Trophoblast cell (in vitro differentiated cells and primary cell): ENCODE results near the gene GMPPA.

Experiments
- DNase-seq, 2 donors: peaks; one replicate each; pipeline ENCODE4 v3.0.0-alpha.2; 2016
- H2AFZ ChIP-seq: 2 replicates; pipeline ENCODE4 v1.6.1; 2013; ENCODE audit warnings: low read length, moderate library complexity, mild to moderate bottlenecking; ENCODE audit not compliant: insufficient read depth, poor library complexity
- H2AK5ac ChIP-seq: 2 replicates; pipeline ENCODE4 v1.6.1; 2013; ENCODE audit warnings: mild to moderate bottlenecking, low read length
- H2BK120ac ChIP-seq: 2 replicates; pipeline ENCODE4 v1.6.1; 2013; ENCODE audit warnings: low read length, mild to moderate bottlenecking, moderate library complexity; ENCODE audit not compliant: insufficient read depth, poor library complexity
- H2BK12ac ChIP-seq: 2 replicates; pipeline ENCODE4 v1.6.1; 2013; ENCODE audit warnings: mild to moderate bottlenecking, low read length, moderate library complexity
- H2BK5ac ChIP-seq: 2 replicates; pipeline ENCODE4 v1.6.1; 2013; ENCODE audit warnings: low read length, low read depth, moderate library complexity, mild to moderate bottlenecking; ENCODE audit not compliant: poor library complexity
- H3K14ac ChIP-seq: 2 replicates; pipeline ENCODE4 v1.6.1; 2013; ENCODE audit warnings: mild to moderate bottlenecking, low read length
- H3K18ac ChIP-seq: 2 replicates; pipeline ENCODE4 v1.6.1; 2013; ENCODE audit warnings: mild to moderate bottlenecking, low read length
- H3K23ac ChIP-seq: 2 replicates; pipeline ENCODE4 v1.6.1; 2013; ENCODE audit warnings: low read length
- H3K27ac ChIP-seq: 2 replicates; pipeline ENCODE4 v1.5.1; 2013; ENCODE audit warnings: low read depth, mild to moderate bottlenecking, inconsistent platforms, low read length, moderate library complexity
- H3K27me3 ChIP-seq: 2 replicates; pipeline ENCODE4 v1.6.1; 2013; ENCODE audit warnings: inconsistent platforms, mild to moderate bottlenecking, low read length, moderate library complexity; ENCODE audit not compliant: insufficient read depth
- H3K36me3 ChIP-seq, 2 experiments: 1 replicate in 1 of 2; 2 replicates in 1 of 2; pipeline ENCODE4 v1.6.1; 2013; ENCODE audit warnings: low read length in 2 of 2, mild to moderate bottlenecking in 2 of 2, moderate library complexity in 1 of 2; ENCODE audit not compliant: insufficient read depth in 2 of 2, control insufficient read depth in 1 of 2
- H3K4ac ChIP-seq: 2 replicates; pipeline ENCODE4 v1.6.1; 2013; ENCODE audit warnings: low read depth, mild to moderate bottlenecking, low read length, moderate library complexity
- H3K4me1 ChIP-seq, 2 experiments: 1 replicate in 1 of 2; 2 replicates in 1 of 2; pipeline ENCODE4 v1.6.1; 2013; ENCODE audit warnings: low read length in 2 of 2, mild to moderate bottlenecking in 2 of 2, moderate library complexity in 1 of 2; ENCODE audit not compliant: insufficient read depth in 2 of 2, control insufficient read depth in 1 of 2
- H3K4me2 ChIP-seq: 2 replicates; pipeline ENCODE4 v1.6.1; 2013; ENCODE audit warnings: inconsistent platforms, mild to moderate bottlenecking, low read length, moderate library complexity
- H3K4me3 ChIP-seq: 2 replicates; pipeline ENCODE4 v1.5.1; 2013; ENCODE audit warnings: mild to moderate bottlenecking, low read depth, low read length, inconsistent platforms
- H3K79me1 ChIP-seq: one replicate; pipeline ENCODE4 v1.6.1; 2013; ENCODE audit warnings: low read length
- H3K79me2 ChIP-seq: 2 replicates; pipeline ENCODE4 v1.6.1; 2013; ENCODE audit warnings: low read length, mild to moderate bottlenecking; ENCODE audit not compliant: control insufficient read depth, insufficient read depth, poor library complexity
- H3K9ac ChIP-seq: 2 replicates; pipeline ENCODE4 v1.6.1; 2013; ENCODE audit warnings: mild to moderate bottlenecking, low read length
- H3K9me3 ChIP-seq: 2 replicates; pipeline ENCODE4 v1.6.1; 2013; ENCODE audit warnings: low read depth, mild to moderate bottlenecking, control low read depth, inconsistent platforms, low read length; ENCODE audit not compliant: insufficient read depth
- H4K12ac ChIP-seq: 2 replicates; pipeline ENCODE4 v1.6.1; 2013; ENCODE audit warnings: low read depth, mild to moderate bottlenecking, low read length, moderate library complexity
- H4K8ac ChIP-seq: 2 replicates; pipeline ENCODE4 v1.6.1; 2013; ENCODE audit warnings: low read depth, mild to moderate bottlenecking, low read length, moderate library complexity
- H4K91ac ChIP-seq: one replicate; pipeline ENCODE4 v1.6.1; 2013; ENCODE audit warnings: low read depth, mild to moderate bottlenecking, low read length, moderate library complexity
- WGBS: extraction: QIAGEN DNeasy Blood & Tissue Kit; methylation state at CpG from one replicate; pipeline ENCODE4 v1.1.7; 2013; ENCODE audit warnings: missing lambda C conversion rate; ENCODE audit not compliant: insufficient read length, insufficient coverage; ENCODE audit errors: extremely low coverage; 5-methylcytosine and 5-hydroxymethylcytosine counted together

GMPPA gene

DNA sequence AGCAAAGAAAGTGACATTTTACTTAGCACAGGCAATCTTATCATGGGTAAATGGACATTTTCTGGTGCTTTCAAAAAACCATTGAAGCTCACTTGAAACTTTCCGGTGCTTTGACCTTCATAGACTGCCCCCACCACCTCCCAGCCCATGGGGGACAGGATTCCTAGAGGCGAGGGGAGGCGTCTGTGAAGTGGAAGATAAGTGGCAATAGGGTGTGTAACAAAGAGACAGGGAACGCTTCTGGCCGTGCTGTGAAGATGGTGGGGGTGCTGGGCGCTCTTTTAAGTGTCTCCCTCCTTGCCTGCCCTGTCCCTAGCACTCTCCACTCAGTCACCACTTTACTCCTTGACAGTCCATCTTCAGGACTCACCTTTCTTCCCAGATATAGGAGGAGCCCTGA, 23.4 kb upstream of the GMPPA start:
- Histone ChIP-seq H3K23ac (no peak overlapping the region), H3K9me3 (no peaks in the 10 kb centered on the region), H3K4me2 (no peak overlapping the region), H2AK5ac (no peak overlapping the region), H3K4ac (no peak overlapping the region), H4K8ac (no peak overlapping the region), H2AFZ (no peak overlapping the region), H2BK5ac (no peak overlapping the region), H3K79me1 (no peaks in the 10 kb centered on the region), H4K91ac (no peak overlapping the region), H4K12ac (no peak overlapping the region), H3K4me3 (no peak overlapping the region), H2BK120ac (no peak overlapping the region), H3K79me2 (no peaks in the 10 kb centered on the region), H3K27ac (no peak overlapping the region), H3K36me3 (no peaks in the 10 kb centered on the region), H3K27me3 (no peaks in the 10 kb centered on the region), H3K9ac (no peak overlapping the region), H3K18ac (no peak overlapping the region), H3K14ac (no peak overlapping the region), H3K4me1 (peaks cover 3% of the 10 kb centered on the region in 2 experiments), H2BK12ac (no peak overlapping the region)
- WGBS, result no CpG with 5 or more reads among the region's 6 CpGs
- no peak for DNase-seq

- H3K36me3 ChIP-seq, result no peaks in the 10 kb centered on the region
- H3K9me3 ChIP-seq, result no peaks in the 10 kb centered on the region
- no peak overlapping the region for H4K8ac ChIP-seq
- peak overlapping the region; percentile 35 for H3K4me2 ChIP-seq
- H3K9ac ChIP-seq, result no peak overlapping the region
- H2BK5ac ChIP-seq, result no peak overlapping the region
- H3K27me3 ChIP-seq, result no peaks in the 10 kb centered on the region
- H3K14ac ChIP-seq, result no peak overlapping the region
- H2AFZ ChIP-seq, result no peak overlapping the region
- DNase-seq, result peak; percentile 48 to 66
- H4K91ac ChIP-seq, result no peak overlapping the region
- H2BK120ac ChIP-seq, result no peak overlapping the region
- H3K4ac ChIP-seq, result no peak overlapping the region
- no CpG with 5 or more reads among the region's 14 CpGs for WGBS
- H3K79me2 ChIP-seq, result no peaks in the 10 kb centered on the region
- no peaks in the 10 kb centered on the region for H3K79me1 ChIP-seq
- H3K4me1 ChIP-seq, result peaks cover 3% of the 10 kb centered on the region in 2 experiments
- H2BK12ac ChIP-seq, result no peak overlapping the region
- no peak overlapping the region for H3K27ac ChIP-seq
- no peak overlapping the region for H3K4me3 ChIP-seq
- no peak overlapping the region for H3K18ac ChIP-seq
- H4K12ac ChIP-seq, result no peak overlapping the region
- no peak overlapping the region for H2AK5ac ChIP-seq
- H3K23ac ChIP-seq, result no peak overlapping the region
These were observed 22.7 kb upstream of the GMPPA start for GRCh38 chr2:219475697-219476651.

- H2BK120ac ChIP-seq, result no peak overlapping the region
- peaks cover 3% of the 10 kb centered on the region in 2 experiments for H3K4me1 ChIP-seq
- H3K79me1 ChIP-seq, result no peaks in the 10 kb centered on the region
- no peak overlapping the region for H3K14ac ChIP-seq
- no peaks in the 10 kb centered on the region for H3K9me3 ChIP-seq
- no peak overlapping the region for H3K27ac ChIP-seq
- no peak overlapping the region for H2BK12ac ChIP-seq
- no peak overlapping the region for H4K8ac ChIP-seq
- WGBS, result no CpG with 5 or more reads among the region's 16 CpGs
- no peak overlapping the region for H2AFZ ChIP-seq
- no peak overlapping the region for H3K18ac ChIP-seq
- no peak overlapping the region for H2BK5ac ChIP-seq
- peak overlapping the region; percentile 35 for H3K4me2 ChIP-seq
- no peak overlapping the region for H4K12ac ChIP-seq
- DNase-seq, result no peak
- no peak overlapping the region for H3K23ac ChIP-seq
- no peak overlapping the region for H3K9ac ChIP-seq
- no peaks in the 10 kb centered on the region for H3K36me3 ChIP-seq
- no peaks in the 10 kb centered on the region for H3K79me2 ChIP-seq
- no peaks in the 10 kb centered on the region for H3K27me3 ChIP-seq
- H3K4ac ChIP-seq, result no peak overlapping the region
- no peak overlapping the region for H4K91ac ChIP-seq
- H3K4me3 ChIP-seq, result no peak overlapping the region
- no peak overlapping the region for H2AK5ac ChIP-seq
These were observed 22.0 kb upstream of the GMPPA start for GRCh38 chr2:219476652-219477151.

GRCh38 chr2:219477179-219477578, 21.5 kb upstream of the GMPPA start:
- Histone ChIP-seq H2BK120ac (no peak overlapping the region), H3K9me3 (no peaks in the 10 kb centered on the region), H2AFZ (no peak overlapping the region), H4K91ac (no peak overlapping the region), H3K79me1 (no peaks in the 10 kb centered on the region), H2BK12ac (no peak overlapping the region), H3K27me3 (no peaks in the 10 kb centered on the region), H3K4me3 (no peak overlapping the region), H4K8ac (no peak overlapping the region), H3K4ac (no peak overlapping the region), H3K4me1 (peaks cover 3% of the 10 kb centered on the region in 2 experiments), H4K12ac (no peak overlapping the region), H3K27ac (no peak overlapping the region), H2AK5ac (no peak overlapping the region), H3K36me3 (no peaks in the 10 kb centered on the region), H3K14ac (no peak overlapping the region), H2BK5ac (no peak overlapping the region), H3K79me2 (no peaks in the 10 kb centered on the region), H3K18ac (no peak overlapping the region), H3K9ac (no peak overlapping the region), H3K23ac (no peak overlapping the region), H3K4me2 (no peak overlapping the region)
- no CpG with 5 or more reads among the region's 13 CpGs for WGBS
- no peak for DNase-seq
